H9 (cell line): ENCODE measurements around the gene SNRPD3. TPM values are rescaled to one million over a fixed set of nuclear protein-coding genes. Genes with fewer than 3 reads are reported as not detected.
A peak's percentile ranks its signal among the peaks of the same experiment; 100 is the strongest.

Source experiments
- DNase-seq: peaks from one replicate; pipeline ENCODE4 v3.0.0-alpha.2; 2017
- H2AFZ ChIP-seq: one replicate; pipeline ENCODE4 v1.6.1; 2013; ENCODE audit warnings: mild to moderate bottlenecking, low read length, control low read depth, moderate library complexity
- H2AK5ac ChIP-seq: 2 replicates; pipeline ENCODE4 v1.6.1; 2013; ENCODE audit warnings: low read length, control low read depth, mixed read lengths; ENCODE audit not compliant: insufficient read length
- H2BK120ac ChIP-seq: one replicate; pipeline ENCODE4 v1.6.1; 2013; ENCODE audit warnings: low read depth, mild to moderate bottlenecking, low read length, control low read depth, inconsistent platforms; ENCODE audit not compliant: poor library complexity, severe bottlenecking
- H2BK12ac ChIP-seq: 2 replicates; pipeline ENCODE4 v1.6.1; 2013; ENCODE audit warnings: low read length, control low read depth, mixed read lengths, low read depth; ENCODE audit not compliant: insufficient read length
- H2BK15ac ChIP-seq: 2 replicates; pipeline ENCODE4 v1.6.1; 2013; ENCODE audit warnings: low read depth, low read length, control low read depth
- H2BK20ac ChIP-seq: one replicate; pipeline ENCODE4 v1.6.1; 2013; ENCODE audit warnings: low read depth, mild to moderate bottlenecking, low read length, control low read depth, inconsistent platforms; ENCODE audit not compliant: poor library complexity, severe bottlenecking
- H2BK5ac ChIP-seq: 2 replicates; pipeline ENCODE4 v1.6.1; 2013; ENCODE audit warnings: low read length, control low read depth, mixed read lengths; ENCODE audit not compliant: insufficient read length
- H3K14ac ChIP-seq: 2 replicates; pipeline ENCODE4 v1.6.1; 2013; ENCODE audit warnings: low read length, control low read depth; ENCODE audit not compliant: insufficient read depth
- H3K18ac ChIP-seq: 2 replicates; pipeline ENCODE4 v1.6.1; 2013; ENCODE audit warnings: low read depth, mild to moderate bottlenecking, mixed read lengths, low read length, control low read depth; ENCODE audit not compliant: insufficient read length
- H3K23ac ChIP-seq: 2 replicates; pipeline ENCODE4 v1.6.1; 2013; ENCODE audit warnings: low read length, control low read depth, mixed read lengths, low read depth; ENCODE audit not compliant: insufficient read length
- H3K23me2 ChIP-seq: 2 replicates; pipeline ENCODE4 v1.6.1; 2013; ENCODE audit warnings: low read depth, mild to moderate bottlenecking, mixed read lengths, low read length, control low read depth; ENCODE audit not compliant: insufficient read length, poor library complexity, severe bottlenecking
- H3K27ac ChIP-seq: 2 replicates; pipeline ENCODE4 v1.5.1; 2013; ENCODE audit warnings: low read length, control low read depth, mixed read lengths, low read depth; ENCODE audit not compliant: insufficient read length
- H3K27me3 ChIP-seq: 2 replicates; pipeline ENCODE4 v1.6.1; 2013; ENCODE audit warnings: low read length, control low read depth, inconsistent platforms; ENCODE audit not compliant: insufficient read depth
- H3K4ac ChIP-seq: 2 replicates; pipeline ENCODE4 v1.6.1; 2013; ENCODE audit warnings: low read depth, mild to moderate bottlenecking, control low read depth, inconsistent platforms, low read length, moderate library complexity
- H3K4me1 ChIP-seq: 2 replicates; pipeline ENCODE4 v1.6.1; 2013; ENCODE audit warnings: low read length, control low read depth, inconsistent platforms; ENCODE audit not compliant: insufficient read depth
- H3K4me2 ChIP-seq: 2 replicates; pipeline ENCODE4 v1.6.1; 2013; ENCODE audit warnings: low read length, control low read depth, mixed read lengths; ENCODE audit not compliant: insufficient read length, insufficient read depth
- H3K56ac ChIP-seq: 2 replicates; pipeline ENCODE4 v1.6.1; 2013; ENCODE audit warnings: low read depth, mild to moderate bottlenecking, mixed read lengths, low read length, control low read depth; ENCODE audit not compliant: insufficient read length
- H3K79me1 ChIP-seq: 2 replicates; pipeline ENCODE4 v1.6.1; 2013; ENCODE audit warnings: low read depth, mild to moderate bottlenecking, moderate library complexity, low read length, control low read depth, inconsistent platforms; ENCODE audit not compliant: insufficient read depth, poor library complexity, severe bottlenecking
- H3K79me2 ChIP-seq: 2 replicates; pipeline ENCODE4 v1.6.1; 2013; ENCODE audit warnings: low read length, control low read depth, inconsistent platforms; ENCODE audit not compliant: insufficient read depth
- H3K9ac ChIP-seq: 2 replicates; pipeline ENCODE4 v1.6.1; 2013; ENCODE audit warnings: low read length, control low read depth, mixed read lengths; ENCODE audit not compliant: insufficient read length; ENCODE audit errors: extremely low read depth
- H3K9me3 ChIP-seq: one replicate; pipeline ENCODE4 v1.6.1; 2013; ENCODE audit warnings: low read depth, low read length, inconsistent platforms; ENCODE audit not compliant: control insufficient read depth
- H3T11ph ChIP-seq: one replicate; pipeline ENCODE4 v1.6.1; 2013; ENCODE audit warnings: mild to moderate bottlenecking, low read length, control low read depth, inconsistent platforms
- H4K20me1 ChIP-seq: one replicate; pipeline ENCODE4 v1.6.1; 2013; ENCODE audit not compliant: control insufficient read depth, insufficient read length, insufficient read depth
- H4K5ac ChIP-seq: 2 replicates; pipeline ENCODE4 v1.6.1; 2013; ENCODE audit warnings: low read depth, mild to moderate bottlenecking, mixed read lengths, low read length, control low read depth; ENCODE audit not compliant: insufficient read length
- H4K8ac ChIP-seq: replicated peaks from 2 replicates; pipeline ENCODE4 v1.6.1; 2013; ENCODE audit warnings: low read length, control low read depth, mixed read lengths, low read depth; ENCODE audit not compliant: insufficient read length
- H4K91ac ChIP-seq: 2 replicates; pipeline ENCODE4 v1.6.1; 2013; ENCODE audit warnings: low read depth, mild to moderate bottlenecking, moderate library complexity, mixed read lengths, low read length, control low read depth; ENCODE audit not compliant: insufficient read length
- H3K27ac Mint-ChIP-seq, 3 experiments: 2 replicates in 2 of 3; 3 replicates in 1 of 3; pipeline ENCODE4 v1.8.0; 2020 to 2021; ENCODE audit warnings: mixed read lengths in 3 of 3, mild to moderate bottlenecking in 1 of 3, moderate library complexity in 1 of 3
- H3K27me3 Mint-ChIP-seq: 2 replicates; pipeline ENCODE4 v1.8.0; 2021; ENCODE audit warnings: low read depth, mild to moderate bottlenecking, moderate library complexity, mixed read lengths
- H3K36me3 Mint-ChIP-seq, 3 experiments: 2 replicates in 2 of 3; 3 replicates in 1 of 3; pipeline ENCODE4 v1.8.0; 2020 to 2021; ENCODE audit warnings: low read depth in 3 of 3, mixed read lengths in 3 of 3; ENCODE audit not compliant: insufficient read depth in 1 of 3
- H3K4me1 Mint-ChIP-seq, 2 experiments: 2 replicates each; pipeline ENCODE4 v1.8.0; 2020; ENCODE audit warnings: mixed read lengths in 2 of 2
- H3K4me3 Mint-ChIP-seq, 2 experiments: 2 replicates in 1 of 2; 3 replicates in 1 of 2; pipeline ENCODE4 v1.8.0; 2020 to 2021; ENCODE audit warnings: mild to moderate bottlenecking in 2 of 2, mixed read lengths in 2 of 2, moderate library complexity in 1 of 2
- H3K9me3 Mint-ChIP-seq, 2 experiments: 2 replicates in 1 of 2; 3 replicates in 1 of 2; pipeline ENCODE4 v1.8.0; 2020; ENCODE audit warnings: mild to moderate bottlenecking in 2 of 2, mixed read lengths in 2 of 2, moderate library complexity in 1 of 2
- CTCF ChIP-seq: fragments of 200-600 bp; sonication (generic); conservative IDR thresholded peaks from 3 replicates; pipeline ENCODE4 v1.8.0; 2021; ENCODE audit warnings: antibody characterized with exemption, mild to moderate bottlenecking
- WGBS: extraction: QIAGEN DNeasy Blood & Tissue Kit; methylation state at CpG from one replicate; pipeline ENCODE4 v1.1.7; 2013; ENCODE audit warnings: missing lambda C conversion rate, low lambda C conversion rate, mixed read lengths; ENCODE audit not compliant: insufficient read length; ENCODE audit errors: extremely low coverage; 5-methylcytosine and 5-hydroxymethylcytosine counted together
- total RNA-seq: library from RNA; stranded (reverse); gene quantifications from 2 replicates; pipeline ENCODE4 v1.2.1, GENCODE V29; 2021

Gene SNRPD3
- total RNA-seq, 1 experiment from 2014 or later, result 212 TPM

GRCh38 chr22:24516301-24516737, 39.5 kb upstream of the SNRPD3 start:
- Mint-ChIP-seq H3K4me1 (peaks cover 19 to 24% of the 10 kb centered on the region in 2 experiments), H3K27ac (peak overlapping the region in 1 of 3 experiments; percentile 52; a peak in 1 of 7 replicates), H3K9me3 (no peaks in the 10 kb centered on the region), H3K4me3 (no peak overlapping the region), H3K36me3 (no peaks in the 10 kb centered on the region; a peak in 1 of 7 replicates), H3K27me3 (peaks cover 2% of the 10 kb centered on the region)
- H3K27ac ChIP-seq, result no peak overlapping the region
- H3K23ac ChIP-seq, result no peak overlapping the region
- no peaks in the 10 kb centered on the region for H3K79me1 ChIP-seq
- no CpG with 5 or more reads among the region's 3 CpGs for WGBS
- H3K18ac ChIP-seq, result no peak overlapping the region
- no peaks in the 10 kb centered on the region for H3K23me2 ChIP-seq
- H2AFZ ChIP-seq, result no peak overlapping the region
- H3K9me3 ChIP-seq, result no peaks in the 10 kb centered on the region
- H2AK5ac ChIP-seq, result no peak overlapping the region
- H3K9ac ChIP-seq, result no peak overlapping the region
- no peak overlapping the region for H3T11ph ChIP-seq
- H2BK20ac ChIP-seq, result no peak overlapping the region
- no peak overlapping the region for H3K4me2 ChIP-seq
- H2BK15ac ChIP-seq, result no peak overlapping the region
- no peak overlapping the region for H2BK12ac ChIP-seq
- H4K5ac ChIP-seq, result no peak overlapping the region
- H3K27me3 ChIP-seq, result no peaks in the 10 kb centered on the region
- no peaks in the 10 kb centered on the region for H3K79me2 ChIP-seq
- no peak for TF ChIP-seq CTCF
- H3K56ac ChIP-seq, result no peak overlapping the region
- no peak overlapping the region for H4K8ac ChIP-seq
- H3K4ac ChIP-seq, result no peak overlapping the region
- peak; percentile 55 for DNase-seq
- no peaks in the 10 kb centered on the region for H4K20me1 ChIP-seq
- H3K14ac ChIP-seq, result no peak overlapping the region
- H2BK5ac ChIP-seq, result no peak overlapping the region
- H4K91ac ChIP-seq, result no peak overlapping the region
- H2BK120ac ChIP-seq, result no peak overlapping the region
- H3K4me1 ChIP-seq, result no peaks in the 10 kb centered on the region; the same call in 1 of the 2 replicates
